K562 (cell line): ENCODE measurements around the gene AKIRIN1. TPM values are rescaled to one million over a fixed set of nuclear protein-coding genes. Genes with fewer than 3 reads are reported as not detected.

Experiments
- ATAC-seq: fragments of 200-7000 bp; cut with Tn5 transposase; 3 replicates; pipeline ENCODE4 v1.9.1; 2020; ENCODE audit warnings: moderate library complexity
- BruUV-seq: library from RNA; stranded (reverse); fragments of 400-500 nt; replicated peaks from 2 replicates; lab custom pipeline; 2021; lab: Mats Ljungman, UMichigan
- CTCF ChIA-PET: fragments of 300-600 bp; formaldehyde crosslinking; extraction: SDS; loops from one replicate; lab custom pipeline; 2021; ENCODE audit warnings: low intra/inter-chr PET ratio; lab: Yijun Ruan, JAX
- POLR2A ChIA-PET: fragments of 300-600, 350-650 bp; sonication (Branson Sonifier 250); formaldehyde crosslinking; extraction: SDS; loops from one replicate; lab custom pipeline; 2021; ENCODE audit warnings: antibody characterized with exemption, inconsistent platforms; lab: Yijun Ruan, JAX
- DNase-seq, 4 experiments: peaks; one replicate each; pipeline versions ENCODE4 v3.0.0 to v3.0.0-alpha.2; 2011 to 2018; ENCODE audit warnings: low spot score in 3 of 4, mixed read lengths in 3 of 4; ENCODE audit errors: extremely low read depth in 1 of 4
- FAIRE-seq: peaks from 2 replicates; lab custom pipeline; 2011; peaks lifted over from hg19 to GRCh38; lab: Jason Lieb, UNC
- H2AFZ ChIP-seq: 2 replicates; pipeline ENCODE4 v1.6.0; 2011; ENCODE audit warnings: low read depth, low read length, control low read depth, inconsistent platforms
- H3K27ac ChIP-seq: fragments of 200-600 bp; 3 replicates; pipeline ENCODE4 v1.8.0; 2011; ENCODE audit warnings: low read depth, mild to moderate bottlenecking, control low read depth, inconsistent platforms, low read length, moderate library complexity, mixed read lengths; ENCODE audit errors: extremely low read depth
- H3K27me3 ChIP-seq, 2 experiments: fragments of 300-600 bp in 1 of 2; 2 replicates in 1 of 2; 3 replicates in 1 of 2; pipeline versions ENCODE4 v1.6.0 to v1.8.0; 2011; ENCODE audit warnings: inconsistent platforms in 2 of 2, low read length in 2 of 2, mild to moderate bottlenecking in 1 of 2, mixed read lengths in 1 of 2, moderate library complexity in 1 of 2; ENCODE audit not compliant: control insufficient read depth in 2 of 2, insufficient read depth in 2 of 2
- H3K36me3 ChIP-seq: fragments of 300-600 bp; 3 replicates; pipeline ENCODE4 v1.8.0; 2011; ENCODE audit warnings: mild to moderate bottlenecking, low read length, inconsistent platforms; ENCODE audit not compliant: control insufficient read depth, insufficient read depth
- H3K4me1 ChIP-seq, 2 experiments: fragments of 200-600 bp in 1 of 2; replicated peaks in 1 of 2; 2 replicates in 1 of 2; 3 replicates in 1 of 2; pipeline versions ENCODE4 v1.5.1 to v1.8.0; 2011; ENCODE audit warnings: inconsistent platforms in 2 of 2, low read length in 2 of 2, mild to moderate bottlenecking in 1 of 2, mixed read lengths in 1 of 2, moderate library complexity in 1 of 2; ENCODE audit not compliant: control insufficient read depth in 2 of 2, insufficient read depth in 2 of 2
- H3K4me2 ChIP-seq: 2 replicates; pipeline ENCODE4 v1.6.1; 2011; ENCODE audit warnings: low read length, control low read depth, inconsistent platforms, mixed read lengths; ENCODE audit not compliant: insufficient read depth
- H3K4me3 ChIP-seq: fragments of 200-600 bp; sonication (generic), shearing (Covaris generic); 2 replicates; pipeline ENCODE4 v1.5.1; 2016; ENCODE audit warnings: control low read depth, inconsistent platforms
- H3K79me2 ChIP-seq: fragments of 200-600 bp; 3 replicates; pipeline ENCODE4 v1.8.0; 2011; ENCODE audit warnings: low read length, inconsistent platforms; ENCODE audit not compliant: control insufficient read depth, insufficient read depth
- H3K9ac ChIP-seq, 2 experiments: 2 replicates each; pipeline versions ENCODE4 v1.6.0 to v1.6.1; 2011; ENCODE audit warnings: low read depth in 2 of 2, low read length in 2 of 2, control low read depth in 1 of 2, inconsistent platforms in 1 of 2, mild to moderate bottlenecking in 1 of 2, mixed read lengths in 1 of 2; ENCODE audit not compliant: insufficient read depth in 1 of 2
- H3K9me1 ChIP-seq: one replicate; pipeline ENCODE4 v1.6.0; 2011; ENCODE audit warnings: inconsistent platforms, mild to moderate bottlenecking, low read length, moderate library complexity; ENCODE audit not compliant: control insufficient read depth, insufficient read depth
- H3K9me3 ChIP-seq: replicated peaks from 2 replicates; pipeline ENCODE4 v1.5.1; 2011; ENCODE audit warnings: low read depth, low read length, inconsistent platforms; ENCODE audit not compliant: control insufficient read depth, insufficient read depth
- H4K20me1 ChIP-seq: replicated peaks from 2 replicates; pipeline ENCODE4 v1.6.1; 2011; ENCODE audit warnings: low read length, inconsistent platforms, mixed read lengths; ENCODE audit not compliant: control insufficient read depth, insufficient read depth
- C11orf30 ChIP-seq: fragments of 450-650 bp; IDR thresholded peaks from 2 replicates; pipeline ENCODE4 v1.6.1; 2016; ENCODE audit warnings: low read depth, mild to moderate bottlenecking
- E2F3 ChIP-seq: fragments of 250-450 bp; sonication (Bioruptor Pico); IDR thresholded peaks from 2 replicates; pipeline ENCODE4 v1.4.0; 2020; ENCODE audit warnings: mild to moderate bottlenecking
- HLTF ChIP-seq: fragments of 450-650 bp; IDR thresholded peaks from 2 replicates; pipeline ENCODE4 v1.6.1; 2016
- POLR2A ChIP-seq: fragments of 450-650 bp; conservative IDR thresholded peaks from 2 replicates; pipeline ENCODE4 v1.6.1; 2016
- ZEB2 ChIP-seq: fragments of 450-650 bp; IDR thresholded peaks from 2 replicates; pipeline ENCODE4 v1.6.1; 2016
- ZFP91 ChIP-seq: sonication (generic); formaldehyde crosslinking; IDR thresholded peaks from 2 replicates; pipeline ENCODE4 v1.8.0; 2022; ENCODE audit warnings: mild to moderate bottlenecking, missing genetic modification reagents
- ZNF174 ChIP-seq: fragments of 250-450 bp; sonication (Bioruptor Pico); IDR thresholded peaks from 2 replicates; pipeline ENCODE4 v1.4.0; 2020; ENCODE audit warnings: mild to moderate bottlenecking
- ZNF699 ChIP-seq: fragments of 250-450 bp; sonication (Bioruptor Pico); IDR thresholded peaks from 2 replicates; pipeline ENCODE4 v1.8.0; 2021; ENCODE audit warnings: mild to moderate bottlenecking, moderate library complexity; ENCODE audit not compliant: insufficient replicate concordance
- WGBS: fragments of 100-300 bp; shearing (Covaris generic); methylation state at CpG from one replicate; pipeline ENCODE4 v1.1.6; 2016; ENCODE audit warnings: low coverage, mixed read lengths; ENCODE audit not compliant: insufficient coverage; ENCODE audit errors: missing lambda C conversion rate; 5-methylcytosine and 5-hydroxymethylcytosine counted together
- in situ Hi-C: fragments of 300-500 bp; cut with MboI; formaldehyde crosslinking; loops from 4 replicates; pipeline ENCODE4 v1.15.0; 2018; ENCODE audit warnings: inconsistent platforms, mixed read lengths
- intact Hi-C: fragments of 100-400 bp; cut with micrococcal nuclease; formaldehyde crosslinking; loops from 2 replicates; pipeline ENCODE4 v1.14.2; 2022
- polyA plus RNA-seq, 8 experiments: library from polyadenylated mRNA; depleted of rRNA in 4 of 8; stranded (reverse) in 5 of 8; unstranded in 3 of 8; fragments of >200 nt; fragmentation: Nextera tagmentation in 2 of 8; fragmentation: Illumina TruSeq in 1 of 8; extraction: Ambion mirVana in 2 of 8; extraction: Trizol in 1 of 8; gene quantifications; 2 replicates each; pipeline versions ENCODE4 v1.2.1 to v1.2.3, GENCODE V29; 2011 to 2014; ENCODE audit warnings: inconsistent platforms in 1 of 8, missing spikeins in 1 of 8
- total RNA-seq, 7 experiments: library from RNA; depleted of rRNA in 6 of 7; stranded (reverse); fragments of >200 nt in 6 of 7; fragmentation: Illumina TruSeq in 2 of 7; extraction: Trizol in 2 of 7; gene quantifications; 2 replicates each; pipeline versions ENCODE4 v1.2.1 to v1.2.3, GENCODE V29; 2011 to 2021; ENCODE audit warnings: low replicate concordance in 1 of 7

The AKIRIN1 gene
- total and polyA plus RNA-seq, 9 of the 15 experiments (the other 6 are each of a cell fraction or from before 2014, with no cell fraction given), result 11.5 to 139 (median 83.4) TPM

- Histone ChIP-seq H3K36me3 (peaks cover 67% of the 10 kb centered on the region), H3K9me1 (peaks cover 8% of the 10 kb centered on the region), H3K27ac (no peak overlapping the region), H3K4me1 (peaks cover 0 to 17% of the 10 kb centered on the region in 2 experiments; a peak in 3 of 5 replicates), H4K20me1 (peaks cover 16% of the 10 kb centered on the region), H3K4me3 (no peak overlapping the region), H3K27me3 (no peaks in the 10 kb centered on the region), H3K9me3 (no peaks in the 10 kb centered on the region), H3K79me2 (peaks cover 82% of the 10 kb centered on the region), H2AFZ (no peak overlapping the region), H3K4me2 (no peak overlapping the region), H3K9ac (no peak overlapping the region)
- intact Hi-C loops, result no loop called here
- CTCF ChIA-PET, result interaction anchor here (0.6 kb wide), 1 partner anchor 186 kb away, joined by 4 read pairs; no protein-coding TSS in a partner anchor
- ATAC-seq, result no peak
- no peak for FAIRE-seq
- POLR2A ChIA-PET, result interaction anchor here (0.6 to 1.3 kb wide), 2 partner anchors 13 to 998 kb away, joined by 3 to 4 read pairs; no protein-coding TSS in a partner anchor
- TF ChIP-seq ZNF174 (no peak), ZFP91 (CRISPR knock-in tag) (no peak), C11orf30 (no peak), POLR2A (no peak), ZEB2 (no peak), E2F3 (no peak), HLTF (no peak), ZNF699 (CRISPR knock-in tag) (no peak)
- in situ Hi-C loops, result no loop called here
- BruUV-seq, result no TSS peak
- WGBS, result 95% methylated on average over 5 of the region's 5 CpGs
- no peak for DNase-seq
Measured at GRCh38 chr1:38994196-38994595, 3.1 kb downstream of the AKIRIN1 start.
